ENCODE measurements around the gene KIF1A.
"Not testable (repeated sequence)": the region's sequence is repeated elsewhere in the genome, so short reads cannot be mapped to it uniquely, and the experiment has no call there.

The KIF1A gene

GRCh38 chr2:240848900-240849680, 29.1 kb upstream of the KIF1A start:
- DNase-seq (ENCODE audit: low read depth) = no peak

GRCh38 chr2:240847817-240848216, 27.8 kb upstream of the KIF1A start:
- DNase-seq (ENCODE audit: low read depth) = no peak

GRCh38 chr2:240846873-240847595, 27.0 kb upstream of the KIF1A start:
- no peak for DNase-seq (ENCODE audit: low read depth)

GRCh38 chr2:240846309-240846708, 26.3 kb upstream of the KIF1A start:
- not testable (repeated sequence) for DNase-seq (ENCODE audit: low read depth)

- DNase-seq (ENCODE audit: low read depth) = no peak
Observed at GRCh38 chr2:240840435-240841060, 20.5 kb upstream of the KIF1A start.

- no peak for DNase-seq (ENCODE audit: low read depth)
Observed at GRCh38 chr2:240839152-240840143, 19.4 kb upstream of the KIF1A start.

GRCh38 chr2:240837621-240838020, 17.6 kb upstream of the KIF1A start:
- DNase-seq (ENCODE audit: low read depth) = no peak

- DNase-seq (ENCODE audit: low read depth) = no peak
Observed at GRCh38 chr2:240836781-240837467, 16.9 kb upstream of the KIF1A start.

- DNase-seq (ENCODE audit: low read depth) = no peak
Observed at GRCh38 chr2:240835528-240835927, 15.5 kb upstream of the KIF1A start.

- no peak for DNase-seq (ENCODE audit: low read depth)
Observed at GRCh38 chr2:240834377-240834975, 14.5 kb upstream of the KIF1A start.

GRCh38 chr2:240833724-240834285, 13.8 kb upstream of the KIF1A start:
- no peak for DNase-seq (ENCODE audit: low read depth)

GRCh38 chr2:240832921-240833494, 13.0 kb upstream of the KIF1A start:
- DNase-seq (ENCODE audit: low read depth) = no peak

- DNase-seq (ENCODE audit: low read depth) = peak; percentile 82
Observed at GRCh38 chr2:240832205-240832727, 12.2 kb upstream of the KIF1A start.

GRCh38 chr2:240831594-240832204, 11.7 kb upstream of the KIF1A start:
- DNase-seq (ENCODE audit: low read depth) = no peak

- DNase-seq (ENCODE audit: low read depth) = no peak
Observed at GRCh38 chr2:240825476-240825875, 5.5 kb upstream of the KIF1A start.

- DNase-seq (ENCODE audit: low read depth) = no peak
Observed at GRCh38 chr2:240823449-240824336, 3.7 kb upstream of the KIF1A start.

GRCh38 chr2:240822280-240822847, 2.3 kb upstream of the KIF1A start:
- no peak for DNase-seq (ENCODE audit: low read depth)

GRCh38 chr2:240821429-240821778, 1.4 kb upstream of the KIF1A start:
- DNase-seq (ENCODE audit: low read depth) = no peak

Measured in stimulated activated CD8-positive, alpha-beta memory T cell treated with anti-CD3 and anti-CD28 coated beads, Interleukin-7, amount 100 ng/mL, for 24 hours (primary cell).